Lung microvascular endothelial cell (primary cell): Measurements from ENCODE around the gene CPN2. TPM values are rescaled to one million over a fixed set of nuclear protein-coding genes. Genes with fewer than 3 reads are reported as not detected.

ENCODE experiments used
- DNase-seq, 2 donors: peaks; one replicate each; pipeline versions ENCODE4 v3.0.0 to v3.0.0-alpha.2; 2010; ENCODE audit warnings: low read depth in 2 of 2
- total RNA-seq: library from RNA; depleted of rRNA; stranded (reverse); fragments of >200 nt; gene quantifications from 2 replicates; pipeline ENCODE4 v1.2.1, GENCODE V29; 2014

Gene CPN2
- total RNA-seq, 1 donor from 2014 or later: not detected

DNA sequence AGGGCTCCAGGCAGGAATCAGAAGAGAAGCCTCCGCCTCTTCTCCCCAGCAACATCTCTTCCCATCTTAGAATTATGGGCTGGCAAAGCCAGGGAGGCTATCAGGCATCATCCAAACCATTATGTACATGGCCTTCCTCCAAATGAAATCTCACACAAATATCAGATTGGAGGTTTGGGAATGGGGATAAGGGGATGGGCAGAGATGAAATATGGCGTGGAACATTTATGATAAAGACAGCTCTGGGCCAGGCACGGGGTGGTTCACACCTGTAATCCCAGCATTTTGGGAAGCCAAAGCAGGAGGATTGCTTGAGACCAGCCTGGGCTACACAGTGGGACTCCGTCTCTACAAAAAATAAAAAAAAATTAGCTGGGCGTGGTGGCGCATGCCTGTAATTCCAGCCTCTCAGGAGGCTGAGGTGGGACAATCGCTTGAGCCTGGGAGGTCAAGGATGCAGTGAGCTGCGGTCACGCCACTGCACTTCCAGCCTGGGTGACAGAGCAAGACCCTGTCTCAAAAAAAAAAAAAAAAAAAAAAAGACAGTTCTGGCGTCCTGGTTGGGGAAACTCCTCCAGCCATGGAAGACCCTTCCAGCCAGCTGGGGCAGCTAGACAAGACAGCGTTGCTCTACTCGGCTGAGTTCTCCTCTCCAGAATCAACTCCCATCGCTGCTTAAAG, 36.6 kb downstream of the CPN2 start:
- no peak for DNase-seq

DNA sequence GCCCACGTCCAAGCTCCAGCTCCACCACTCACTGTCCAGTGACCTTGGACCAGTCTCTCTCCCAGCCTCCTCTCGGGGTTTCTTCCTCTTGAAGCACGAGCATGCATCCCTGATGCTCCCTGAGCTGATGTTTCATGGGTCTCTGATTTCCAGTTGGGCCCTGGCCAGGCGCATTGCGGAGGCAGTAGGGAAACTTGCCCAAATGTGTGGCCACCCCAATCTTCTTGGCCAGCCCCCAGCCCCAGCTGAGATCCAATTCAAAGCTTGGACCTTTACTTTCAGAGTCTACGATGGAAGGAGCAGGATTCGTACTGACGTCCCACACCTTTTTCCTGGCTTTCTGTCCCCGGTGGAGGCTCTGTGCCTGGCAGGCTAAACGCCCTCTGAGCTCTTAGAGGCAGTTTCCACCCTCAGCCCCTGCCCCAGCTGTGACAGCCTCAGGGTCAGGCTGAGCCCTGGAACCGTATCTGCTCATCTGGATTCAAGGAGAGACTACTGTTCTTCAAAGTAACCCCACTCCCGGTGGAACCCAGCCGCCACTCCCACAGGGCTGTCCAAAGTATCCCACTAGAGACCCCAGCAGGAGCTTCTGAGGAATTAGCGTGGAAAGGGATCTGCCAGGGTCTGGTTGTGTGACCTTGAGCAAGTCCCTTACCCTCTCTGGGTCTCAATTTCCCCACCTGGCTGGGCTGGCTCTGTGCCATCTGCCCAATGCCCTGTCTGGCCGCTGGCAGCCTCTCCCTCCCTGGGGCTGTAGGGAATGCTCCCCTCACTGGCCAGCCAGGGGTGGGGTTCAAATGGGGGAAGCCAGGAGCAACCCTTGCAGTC, 37.4 kb downstream of the CPN2 start:
- DNase-seq: no peak

DNA sequence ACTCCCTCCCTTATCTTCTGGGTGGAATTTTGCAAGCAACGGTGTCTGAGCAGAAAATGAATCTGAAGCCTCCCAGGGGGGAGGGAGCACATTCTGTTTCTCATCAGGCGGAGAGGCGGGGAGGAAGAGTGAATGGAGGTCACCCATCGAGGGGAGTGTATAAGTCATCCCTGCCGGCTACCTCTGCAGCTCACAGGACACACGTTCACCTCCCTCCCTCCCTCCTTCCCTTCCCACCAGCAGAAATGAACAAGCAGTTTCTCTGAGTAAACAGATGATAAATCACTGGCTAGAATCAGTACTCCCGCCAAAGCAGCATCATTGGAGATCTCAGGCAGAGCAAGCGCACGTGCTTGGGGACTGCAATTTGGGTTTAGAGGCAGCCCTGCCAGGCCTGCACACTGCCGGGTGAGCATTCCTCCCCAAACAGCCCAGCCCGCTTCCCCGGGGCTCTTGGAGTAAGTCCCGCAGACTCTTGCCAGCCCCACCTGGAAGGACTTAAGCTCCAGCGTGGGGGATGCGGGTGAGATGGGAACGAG, 38.3 kb downstream of the CPN2 start:
- peak in 1 of 2 donors; percentile 16 for DNase-seq

DNA sequence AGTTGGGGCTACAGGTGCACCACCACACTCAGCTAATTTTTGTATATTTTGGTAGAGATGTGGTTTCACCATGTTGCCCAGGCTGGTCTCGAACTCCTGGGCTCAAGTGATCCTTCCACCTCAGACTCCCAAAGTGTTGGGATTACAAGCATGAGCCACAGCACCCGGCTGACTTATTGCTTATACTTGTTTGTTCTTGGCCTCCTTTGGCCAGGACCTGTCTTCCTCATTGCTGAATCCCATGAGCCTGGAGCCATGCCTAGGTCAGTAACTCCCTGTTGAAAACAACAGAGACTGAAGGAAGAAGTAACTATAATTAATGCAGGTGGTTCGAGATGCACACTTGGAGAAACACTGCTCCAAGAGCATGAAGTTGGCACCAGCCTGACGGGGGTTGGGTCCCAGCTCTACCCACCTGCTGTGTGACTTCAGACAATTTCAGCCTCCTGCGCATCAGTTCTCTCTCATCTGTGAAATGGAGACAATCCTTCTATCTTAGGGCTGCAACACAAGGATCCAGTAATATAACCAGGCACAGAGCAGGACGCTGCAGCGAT, 38.9 kb downstream of the CPN2 start:
- DNase-seq: no peak

DNA sequence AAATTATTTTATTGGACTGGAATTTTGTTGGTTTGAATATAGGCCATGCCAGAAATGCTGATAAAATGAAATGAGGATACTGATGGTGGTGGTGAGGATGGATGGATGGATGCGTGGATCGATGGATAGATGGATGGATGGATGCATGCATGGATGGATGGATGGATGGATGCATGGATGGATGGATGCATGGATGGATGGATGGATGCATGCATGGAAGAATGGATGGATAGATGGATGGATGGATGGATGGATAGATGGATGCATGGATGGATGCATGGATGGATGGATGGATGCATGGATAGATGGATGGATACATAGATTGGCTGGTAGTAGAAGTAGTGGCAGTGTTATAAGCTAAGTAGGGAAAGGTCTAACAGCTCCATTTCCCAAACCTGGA, 40.1 kb downstream of the CPN2 start:
- no peak for DNase-seq

DNA sequence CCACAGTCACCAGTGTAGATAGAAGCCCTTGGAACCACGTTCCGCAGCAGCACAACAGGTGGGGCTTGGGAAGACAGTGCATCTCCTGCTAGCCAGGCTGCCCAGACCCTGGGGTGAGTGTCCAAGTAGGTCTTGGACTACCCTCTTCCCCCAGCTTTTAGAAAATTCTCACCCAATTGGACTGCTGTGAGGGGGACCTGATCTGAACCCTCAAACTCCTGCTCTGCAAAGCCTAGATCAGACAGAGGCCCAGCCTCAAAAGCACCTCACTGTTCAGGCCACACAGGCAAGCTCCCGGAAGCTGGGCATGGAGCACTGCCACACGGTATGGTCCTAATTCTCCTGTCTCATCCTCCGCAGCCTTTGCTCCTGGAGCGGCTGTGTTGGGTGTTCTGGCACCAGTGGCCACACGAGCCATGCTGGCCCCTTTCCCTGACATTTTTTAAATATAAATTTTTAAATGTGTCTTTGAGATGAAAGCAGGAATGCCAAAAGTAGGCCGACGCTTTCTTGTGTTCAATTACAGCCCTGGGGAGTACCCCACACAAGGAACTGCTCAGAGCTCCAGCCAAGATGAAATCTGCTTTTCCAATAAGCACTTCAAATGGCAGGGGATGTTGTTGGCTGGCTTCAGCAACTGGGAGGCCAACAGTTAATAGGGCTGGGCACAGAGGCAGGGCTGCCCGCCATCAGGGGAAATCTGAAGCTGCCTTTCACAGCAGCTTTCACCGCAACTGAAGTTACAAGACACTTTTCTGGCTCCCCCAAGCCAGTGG, 40.9 kb downstream of the CPN2 start:
- no peak for DNase-seq

DNA sequence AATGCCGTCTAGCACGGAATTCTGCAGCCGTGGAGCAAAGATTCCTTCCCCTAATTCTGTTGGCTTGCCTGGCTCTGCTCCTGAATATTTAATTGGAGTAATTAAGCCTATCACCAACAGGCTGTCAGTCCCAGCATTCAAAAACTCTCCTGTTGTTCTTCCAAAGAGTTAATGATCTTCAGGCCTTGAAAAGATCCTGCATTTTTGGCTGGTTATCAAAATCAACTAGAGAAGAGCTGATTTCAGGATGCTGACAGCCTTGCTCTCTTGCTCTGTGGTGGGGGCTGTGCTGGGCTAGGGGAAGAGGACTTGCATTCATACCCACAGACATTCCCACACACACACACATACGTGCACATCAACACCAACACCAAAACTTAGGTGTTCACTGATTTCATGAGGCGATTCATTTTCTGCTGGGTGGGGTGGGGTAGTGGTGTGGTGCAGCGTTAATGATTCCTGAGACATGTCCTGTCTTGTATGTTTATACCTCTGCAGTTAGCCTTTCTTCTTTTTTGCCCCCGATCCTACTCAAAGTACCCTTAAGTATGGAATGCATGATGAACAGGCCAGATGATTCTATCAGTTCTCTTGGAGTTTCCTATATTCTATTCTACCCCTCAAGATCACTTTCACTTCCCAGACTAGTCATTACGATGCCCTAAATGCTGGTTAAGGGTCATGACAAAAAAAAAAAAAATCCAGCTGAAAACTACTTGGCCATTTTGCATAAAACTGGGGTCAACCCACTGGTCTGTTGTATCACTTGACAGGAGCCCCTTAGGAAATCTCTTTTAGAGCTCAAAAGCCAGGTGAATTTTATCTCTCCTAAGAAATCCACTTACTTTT, 42.3 kb downstream of the CPN2 start:
- peak in 1 of 2 donors; percentile 17 for DNase-seq

DNA sequence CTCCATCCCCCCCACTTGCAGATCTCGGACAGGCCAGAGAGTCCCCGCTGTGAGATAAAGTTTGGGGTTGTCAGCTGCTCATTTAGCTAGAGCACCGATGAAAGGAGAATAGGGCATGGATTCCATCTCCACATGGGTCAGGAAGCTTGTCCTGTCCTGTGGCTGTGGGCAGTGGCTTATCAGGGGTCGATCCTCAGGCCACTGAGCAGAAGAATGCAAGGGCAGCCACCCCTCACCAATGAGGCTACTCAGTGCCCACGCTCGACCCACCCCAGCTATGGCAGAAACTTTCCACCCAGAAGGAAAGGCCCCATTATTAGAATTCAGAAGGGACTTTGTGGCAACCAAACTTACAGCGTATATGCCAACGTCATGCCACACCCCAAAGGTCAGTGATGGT, 43.3 kb downstream of the CPN2 start:
- DNase-seq: no peak

DNA sequence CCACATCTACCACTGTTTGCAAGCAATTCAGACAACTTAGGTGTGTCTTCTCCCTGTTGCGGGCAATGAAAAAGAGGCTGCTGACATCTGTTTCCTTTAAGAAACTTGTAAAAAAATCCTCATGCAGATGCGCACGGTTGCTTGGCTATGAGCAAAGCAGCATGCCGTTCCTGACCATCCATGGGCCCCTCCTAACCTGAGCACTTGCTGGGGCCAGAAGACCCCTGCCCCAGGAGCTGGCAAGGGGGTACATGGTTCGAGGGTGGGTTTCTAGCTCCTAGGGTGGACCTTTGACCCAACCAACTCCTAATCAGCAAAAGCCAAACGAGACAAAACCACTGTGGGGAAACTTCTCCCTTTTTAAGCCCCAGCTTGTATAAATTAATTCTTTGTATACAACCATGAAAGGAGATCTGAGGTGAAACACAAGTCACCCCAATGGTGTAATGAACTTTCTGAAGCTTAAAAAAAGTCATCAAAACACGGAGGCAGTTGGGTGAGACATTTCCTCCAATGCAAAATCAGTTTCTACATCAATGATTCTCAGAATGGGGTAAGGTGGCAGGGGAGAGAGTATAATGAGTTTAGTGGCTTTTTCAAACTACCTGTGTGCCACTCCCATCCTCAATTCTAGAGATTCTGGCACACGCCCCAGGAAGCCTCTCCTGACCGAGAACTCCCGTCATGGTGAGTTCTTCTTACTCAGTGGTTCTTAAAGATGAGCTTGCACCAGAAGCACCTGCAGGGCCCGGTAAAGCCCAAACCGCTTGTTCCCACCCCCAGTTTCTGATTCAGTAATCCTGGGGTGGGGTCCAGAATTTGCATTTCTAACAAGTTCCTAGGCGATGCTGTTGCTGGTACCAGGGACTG, 44.1 kb downstream of the CPN2 start:
- no peak for DNase-seq

DNA sequence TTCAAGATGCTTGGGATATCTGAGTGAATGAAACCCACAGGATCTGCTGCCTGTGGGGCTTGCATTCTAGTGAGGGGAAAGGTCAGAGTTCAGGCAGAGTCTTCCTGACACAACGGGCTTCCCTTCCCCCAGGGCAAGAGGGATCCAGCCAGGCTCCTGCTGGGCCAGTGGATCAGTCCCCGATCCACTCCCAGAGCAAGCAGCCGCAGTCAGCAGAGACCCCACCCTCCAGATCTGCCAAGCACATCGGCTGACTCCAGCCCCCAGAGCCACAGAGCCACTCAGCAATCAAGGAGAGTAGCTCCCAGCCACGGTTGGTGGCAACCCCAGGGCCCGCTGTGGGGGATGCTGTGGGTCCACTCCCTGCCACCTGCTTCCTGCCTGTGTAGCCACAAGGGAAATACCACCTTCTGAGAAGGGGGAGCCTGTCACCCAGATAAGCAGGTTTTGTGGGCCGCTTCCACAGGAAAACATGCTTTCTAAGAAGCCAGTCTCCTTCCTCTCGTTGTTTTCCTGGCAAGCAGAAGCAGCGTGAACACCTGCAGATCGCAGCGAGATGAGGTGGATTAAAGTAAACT, 44.9 kb downstream of the CPN2 start:
- peak in 1 of 2 donors; percentile 76 for DNase-seq

DNA sequence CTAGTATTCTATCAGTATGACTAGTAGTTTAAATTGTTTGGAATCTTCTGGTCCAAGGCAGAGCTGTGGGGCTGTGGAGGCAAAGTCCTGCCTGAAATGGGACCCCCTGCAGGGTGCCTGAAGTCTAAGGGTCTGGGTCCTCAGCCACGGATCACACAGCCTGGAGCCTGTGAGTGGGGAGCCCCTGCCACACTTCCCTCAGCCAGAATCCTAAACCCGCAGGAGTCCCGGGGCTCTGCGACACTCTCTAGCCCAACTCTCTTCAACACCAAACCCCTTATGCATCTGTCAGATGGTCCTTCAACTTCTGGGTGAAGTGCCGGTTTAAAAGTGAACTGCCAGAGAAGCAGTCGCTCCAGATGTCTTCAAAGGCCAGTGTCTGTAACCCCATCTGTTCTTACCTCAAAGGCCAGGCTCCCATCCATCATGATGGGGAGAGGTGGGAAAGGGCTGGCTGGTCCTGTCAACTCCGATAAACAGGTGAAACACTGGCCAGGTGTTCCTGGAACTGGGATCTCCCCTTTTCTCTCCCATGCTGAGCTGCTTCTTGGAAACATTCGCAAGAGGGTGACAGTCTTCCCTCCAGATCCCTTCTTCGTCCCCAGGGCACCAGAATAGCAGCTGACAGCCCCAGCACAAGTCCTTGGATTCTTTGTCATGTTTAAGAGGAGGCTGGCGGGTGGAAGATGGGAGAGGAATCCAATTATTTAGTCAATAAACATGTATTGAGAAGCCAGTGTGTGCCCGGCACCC, 45.6 kb downstream of the CPN2 start:
- no peak for DNase-seq

DNA sequence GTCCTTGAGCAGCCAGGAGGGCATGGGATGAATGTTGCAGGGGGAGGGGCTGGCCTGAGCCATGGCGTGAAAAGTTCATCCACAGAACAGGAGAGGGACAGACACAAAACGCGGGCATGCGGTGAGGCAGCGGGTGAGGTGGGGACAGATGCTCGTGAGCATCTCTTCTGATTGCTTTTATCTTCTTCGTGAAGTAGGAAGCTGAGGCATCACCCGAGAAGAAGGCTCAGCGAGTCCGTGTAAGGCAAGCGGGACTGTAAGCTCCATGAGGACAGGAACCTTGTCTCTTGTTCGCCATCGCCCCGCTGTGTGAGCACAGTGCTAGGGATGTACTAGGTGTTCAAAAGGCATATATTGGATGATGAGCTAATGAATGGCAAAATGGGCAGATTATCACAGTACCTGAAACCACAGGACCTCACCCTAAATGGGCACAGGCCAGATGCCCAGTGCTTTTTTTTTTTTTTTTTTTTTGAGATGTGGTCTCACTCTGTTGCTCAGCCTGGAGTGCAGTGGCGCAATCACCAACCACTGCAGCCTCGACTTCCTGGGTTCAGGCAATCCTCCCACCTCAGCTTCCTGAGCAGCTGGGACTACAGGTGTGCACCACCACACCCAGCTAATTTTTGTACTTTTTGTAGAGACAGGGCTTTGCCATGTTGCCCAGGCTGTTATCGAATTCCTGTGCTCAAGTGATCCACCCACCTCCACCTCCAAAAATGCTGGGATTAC, 46.8 kb downstream of the CPN2 start:
- no peak for DNase-seq

DNA sequence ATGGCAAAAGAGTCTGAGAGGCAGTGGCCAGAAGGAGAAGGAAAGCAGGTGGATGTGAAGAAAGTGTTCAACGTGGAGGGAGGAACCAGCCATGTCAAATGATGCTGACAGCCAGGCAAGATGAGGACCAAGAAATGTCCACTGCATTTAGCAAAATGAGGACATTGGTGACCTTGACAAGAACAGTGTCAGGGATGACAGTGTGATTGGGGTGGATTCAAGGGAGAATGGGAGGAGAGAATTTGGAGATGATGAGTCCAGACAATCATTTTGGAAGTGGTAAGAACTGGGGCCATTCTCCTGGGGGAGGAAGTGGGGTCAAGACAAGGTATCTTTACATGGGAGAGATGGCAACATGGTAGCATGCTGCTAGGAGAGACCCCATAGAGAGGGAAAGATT, 47.4 kb downstream of the CPN2 start:
- no peak for DNase-seq

DNA sequence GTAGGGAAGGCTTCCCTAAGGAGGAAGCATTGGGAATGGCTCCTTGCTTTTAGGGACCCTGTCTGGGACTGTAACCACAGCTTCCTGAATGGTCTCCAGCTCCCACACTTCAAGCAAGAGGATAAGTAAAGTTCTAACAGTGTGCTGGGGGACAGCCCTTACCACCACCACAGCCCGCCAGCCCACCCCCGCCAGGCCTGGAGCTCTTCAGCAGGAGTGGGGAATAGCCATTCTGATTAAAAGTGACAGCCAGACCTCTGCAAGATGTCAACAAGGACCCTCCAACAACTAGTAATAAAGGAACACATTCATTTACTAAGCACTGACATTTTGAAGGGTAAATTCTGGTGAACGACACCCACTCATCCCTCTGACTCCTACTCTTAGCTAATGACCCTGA, 49.4 kb downstream of the CPN2 start:
- no peak for DNase-seq

DNA sequence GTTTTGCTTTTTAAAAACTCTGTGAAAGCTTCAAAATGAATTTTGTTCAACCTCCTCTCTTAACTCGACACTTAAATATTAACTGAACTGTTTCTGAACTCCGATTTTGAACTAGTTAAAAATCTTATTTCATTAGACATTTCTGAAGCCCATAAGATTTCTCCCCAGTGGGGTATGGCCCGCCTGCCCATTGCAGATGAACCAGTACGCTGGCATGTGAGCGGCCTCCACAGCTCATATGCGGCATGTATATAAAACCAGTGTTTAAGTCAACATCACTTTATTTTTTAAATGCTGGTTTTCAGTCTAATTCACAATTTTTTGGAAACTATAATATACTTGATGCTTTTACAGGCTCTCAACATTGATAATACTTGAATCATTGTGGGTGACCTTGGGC, 50.2 kb downstream of the CPN2 start:
- DNase-seq: no peak

DNA sequence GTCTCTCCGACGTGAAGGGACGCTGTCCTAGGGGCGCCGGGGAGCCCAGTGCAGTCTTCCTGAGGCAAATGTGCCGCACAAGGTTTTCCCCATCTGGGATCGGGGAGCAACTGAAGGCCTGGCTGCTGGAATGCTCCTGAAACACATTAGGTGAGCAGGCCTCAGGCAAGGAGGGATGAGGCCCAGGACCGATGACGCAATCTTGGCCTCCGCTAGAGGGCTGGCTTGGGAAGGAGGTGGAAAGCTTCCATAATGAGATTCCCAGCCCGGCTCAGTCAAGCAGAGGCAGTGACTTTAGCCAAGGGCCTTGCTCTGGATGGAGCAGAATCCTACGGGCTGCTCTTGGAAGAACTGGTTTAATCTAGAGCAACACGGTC, 50.8 kb downstream of the CPN2 start:
- DNase-seq: peak; percentile 21 to 22

DNA sequence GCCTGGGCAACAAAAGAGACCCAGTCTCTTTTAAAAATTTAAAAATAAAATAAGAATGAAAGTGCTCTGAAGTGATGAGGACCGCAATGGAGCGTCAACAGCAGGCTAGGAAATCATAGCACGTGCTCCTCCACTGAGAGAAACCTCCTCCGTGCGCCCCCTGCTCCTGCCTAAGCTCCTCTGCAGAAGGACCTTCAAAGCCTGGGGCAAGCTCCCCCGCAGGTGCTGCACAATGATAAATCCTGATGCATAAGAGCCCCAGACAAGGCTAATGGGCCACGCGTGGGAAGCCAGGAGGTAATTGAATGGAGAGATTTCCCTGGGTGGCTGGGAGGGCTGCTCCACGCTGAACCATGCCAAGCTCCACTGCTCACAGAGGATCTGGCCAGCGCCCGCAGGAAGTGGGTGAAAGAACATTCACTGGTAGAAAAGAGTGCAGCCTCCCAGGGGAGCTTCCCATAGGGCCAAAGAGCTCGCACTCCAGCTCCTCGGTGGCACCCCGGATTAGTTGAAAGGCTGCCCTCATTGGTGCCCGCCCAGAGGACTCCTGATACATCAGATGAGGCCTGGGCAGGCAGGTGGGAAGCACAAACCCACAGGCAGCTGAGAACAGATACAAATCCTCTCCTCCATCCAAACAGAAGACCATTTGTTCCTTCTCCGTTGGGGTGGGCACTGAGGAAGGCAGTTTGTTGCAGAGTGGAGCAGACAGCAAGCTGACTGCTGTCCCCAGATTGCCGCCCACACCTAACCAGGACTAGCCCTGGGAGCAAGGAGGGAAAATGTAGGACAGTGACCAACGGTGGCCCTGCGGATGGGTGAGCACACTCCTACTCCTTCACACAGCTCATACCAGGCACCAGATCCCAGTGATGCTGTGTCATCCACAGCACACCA, 52.5 kb downstream of the CPN2 start:
- DNase-seq: no peak
